ENCODE results near the gene TMEM14B.
"Not testable (repeated sequence)": the region's sequence is repeated elsewhere in the genome, so short reads cannot be mapped to it uniquely, and the experiment has no call there.

The TMEM14B gene

GRCh38 chr6:10730254-10730653, 17.4 kb upstream of the TMEM14B start:
- DNase-seq (ENCODE audit: low read depth), result no peak
- H3K4me3 ChIP-seq (ENCODE audit: low read depth, low read length), result no peak overlapping the region
- in situ Hi-C loops (cut with HindIII; ENCODE audit: low sequenced_read_pairs), result no loop called here
- no peak for TF ChIP-seq CTCF (IDR thresholded peaks at IDR 0.05; ENCODE audit: low read depth, low read length, missing control alignments)

- TF ChIP-seq CTCF (IDR thresholded peaks at IDR 0.05; ENCODE audit: low read depth, low read length, missing control alignments), result no peak
- in situ Hi-C loops (cut with HindIII; ENCODE audit: low sequenced_read_pairs), result no loop called here
- DNase-seq (ENCODE audit: low read depth), result peak; percentile 92
- H3K4me3 ChIP-seq (ENCODE audit: low read depth, low read length), result no peak overlapping the region
These were observed 14.4 kb upstream of the TMEM14B start for GRCh38 chr6:10733151-10733715.

GRCh38 chr6:10733863-10734262, 13.7 kb upstream of the TMEM14B start:
- in situ Hi-C loops (cut with HindIII; ENCODE audit: low sequenced_read_pairs), result no loop called here
- H3K4me3 ChIP-seq (ENCODE audit: low read depth, low read length), result no peak overlapping the region
- DNase-seq (ENCODE audit: low read depth), result no peak
- TF ChIP-seq CTCF (IDR thresholded peaks at IDR 0.05; ENCODE audit: low read depth, low read length, missing control alignments), result no peak

- no peak for TF ChIP-seq CTCF (IDR thresholded peaks at IDR 0.05; ENCODE audit: low read depth, low read length, missing control alignments)
- in situ Hi-C loops (cut with HindIII; ENCODE audit: low sequenced_read_pairs), result no loop called here
- H3K4me3 ChIP-seq (ENCODE audit: low read depth, low read length), result no peak overlapping the region
- DNase-seq (ENCODE audit: low read depth), result no peak
These were observed 10.9 kb upstream of the TMEM14B start for GRCh38 chr6:10736731-10737130.

GRCh38 chr6:10740061-10740460, 7.5 kb upstream of the TMEM14B start:
- TF ChIP-seq CTCF (IDR thresholded peaks at IDR 0.05; ENCODE audit: low read depth, low read length, missing control alignments), result no peak
- DNase-seq (ENCODE audit: low read depth), result no peak
- in situ Hi-C loops (cut with HindIII; ENCODE audit: low sequenced_read_pairs), result no loop called here
- no peak overlapping the region for H3K4me3 ChIP-seq (ENCODE audit: low read depth, low read length)

GRCh38 chr6:10741643-10742042, 6.0 kb upstream of the TMEM14B start:
- in situ Hi-C loops (cut with HindIII; ENCODE audit: low sequenced_read_pairs); DNase-seq (ENCODE audit: low read depth); H3K4me3 ChIP-seq (ENCODE audit: low read depth, low read length): not testable (repeated sequence)

GRCh38 chr6:10742251-10742650, 5.4 kb upstream of the TMEM14B start:
- no peak overlapping the region for H3K4me3 ChIP-seq (ENCODE audit: low read depth, low read length)
- in situ Hi-C loops (cut with HindIII; ENCODE audit: low sequenced_read_pairs), result no loop called here
- TF ChIP-seq CTCF (IDR thresholded peaks at IDR 0.05; ENCODE audit: low read depth, low read length, missing control alignments), result no peak
- DNase-seq (ENCODE audit: low read depth), result no peak

Data from astrocyte of the cerebellum (primary cell).